ENCODE results near the gene TNFRSF13B. TPM values are rescaled to one million over a fixed set of nuclear protein-coding genes. Genes with fewer than 3 reads are reported as not detected.

TNFRSF13B gene
- total and polyA plus RNA-seq, 2 experiments from 2014 or later, result not detected

GRCh38 chr17:16954521-16954920, 17.4 kb downstream of the TNFRSF13B start:
- H3K9me3 ChIP-seq (ENCODE audit: low read depth), result no peaks in the 10 kb centered on the region
- H3K4me3 ChIP-seq, result no peak overlapping the region
- DNase-seq (ENCODE audit: low read depth in 1 of 2, low spot score in 1 of 2), result no peak
- no peaks in the 10 kb centered on the region for H3K4me1 ChIP-seq (ENCODE audit: low read depth)
- H3K27ac ChIP-seq, result no peak overlapping the region
- no peak for TF ChIP-seq CTCF (IDR thresholded peaks at IDR 0.05; ENCODE audit: low read depth, low read length)
- no peaks in the 10 kb centered on the region for H3K27me3 ChIP-seq
- no peaks in the 10 kb centered on the region for H3K36me3 ChIP-seq

GRCh38 chr17:16953841-16954240, 18.1 kb downstream of the TNFRSF13B start:
- H3K36me3 ChIP-seq, result no peaks in the 10 kb centered on the region
- DNase-seq (ENCODE audit: low read depth in 1 of 2, low spot score in 1 of 2), result no peak
- no peaks in the 10 kb centered on the region for H3K4me1 ChIP-seq (ENCODE audit: low read depth)
- H3K4me3 ChIP-seq, result no peak overlapping the region
- no peaks in the 10 kb centered on the region for H3K27me3 ChIP-seq
- no peaks in the 10 kb centered on the region for H3K9me3 ChIP-seq (ENCODE audit: low read depth)
- no peak for TF ChIP-seq CTCF (IDR thresholded peaks at IDR 0.05; ENCODE audit: low read depth, low read length)
- H3K27ac ChIP-seq, result no peak overlapping the region

GRCh38 chr17:16953347-16953746, 18.6 kb downstream of the TNFRSF13B start:
- Histone ChIP-seq H3K4me1 (ENCODE audit: low read depth) (no peaks in the 10 kb centered on the region), H3K27me3 (no peaks in the 10 kb centered on the region), H3K9me3 (ENCODE audit: low read depth) (no peaks in the 10 kb centered on the region), H3K27ac (no peak overlapping the region), H3K36me3 (no peaks in the 10 kb centered on the region), H3K4me3 (no peak overlapping the region)
- DNase-seq (ENCODE audit: low read depth in 1 of 2, low spot score in 1 of 2), result no peak
- TF ChIP-seq CTCF (IDR thresholded peaks at IDR 0.05; ENCODE audit: low read depth, low read length), result no peak

- H3K4me1 ChIP-seq (ENCODE audit: low read depth), result no peaks in the 10 kb centered on the region
- no peak overlapping the region for H3K27ac ChIP-seq
- TF ChIP-seq CTCF (IDR thresholded peaks at IDR 0.05; ENCODE audit: low read depth, low read length), result no peak
- H3K4me3 ChIP-seq, result no peak overlapping the region
- DNase-seq (ENCODE audit: low read depth in 1 of 2, low spot score in 1 of 2), result no peak
- no peaks in the 10 kb centered on the region for H3K27me3 ChIP-seq
- no peaks in the 10 kb centered on the region for H3K9me3 ChIP-seq (ENCODE audit: low read depth)
- H3K36me3 ChIP-seq, result no peaks in the 10 kb centered on the region
Measured at GRCh38 chr17:16952401-16952800, 19.5 kb downstream of the TNFRSF13B start.

GRCh38 chr17:16950488-16950887, 21.4 kb downstream of the TNFRSF13B start:
- no peak for DNase-seq (ENCODE audit: low read depth in 1 of 2, low spot score in 1 of 2)
- Histone ChIP-seq H3K27ac (no peak overlapping the region), H3K36me3 (no peaks in the 10 kb centered on the region), H3K27me3 (no peaks in the 10 kb centered on the region), H3K4me1 (ENCODE audit: low read depth) (no peaks in the 10 kb centered on the region), H3K9me3 (ENCODE audit: low read depth) (no peaks in the 10 kb centered on the region), H3K4me3 (no peak overlapping the region)
- TF ChIP-seq CTCF (IDR thresholded peaks at IDR 0.05; ENCODE audit: low read depth, low read length), result no peak
